ENCODE results near the gene TDRD1. TPM values are rescaled to one million over a fixed set of nuclear protein-coding genes. Genes with fewer than 3 reads are reported as not detected.

Gene TDRD1
- total RNA-seq, 4 donors from 2014 or later = 0.16 to 0.19 (median 0.17) TPM; not detected in 1

- TF ChIP-seq CTCF (IDR thresholded peaks at IDR 0.05; ENCODE audit: low read depth) = no peak
These were observed 100.1 kb downstream of the TDRD1 start for GRCh38 chr10:114279289-114279688.

DNA sequence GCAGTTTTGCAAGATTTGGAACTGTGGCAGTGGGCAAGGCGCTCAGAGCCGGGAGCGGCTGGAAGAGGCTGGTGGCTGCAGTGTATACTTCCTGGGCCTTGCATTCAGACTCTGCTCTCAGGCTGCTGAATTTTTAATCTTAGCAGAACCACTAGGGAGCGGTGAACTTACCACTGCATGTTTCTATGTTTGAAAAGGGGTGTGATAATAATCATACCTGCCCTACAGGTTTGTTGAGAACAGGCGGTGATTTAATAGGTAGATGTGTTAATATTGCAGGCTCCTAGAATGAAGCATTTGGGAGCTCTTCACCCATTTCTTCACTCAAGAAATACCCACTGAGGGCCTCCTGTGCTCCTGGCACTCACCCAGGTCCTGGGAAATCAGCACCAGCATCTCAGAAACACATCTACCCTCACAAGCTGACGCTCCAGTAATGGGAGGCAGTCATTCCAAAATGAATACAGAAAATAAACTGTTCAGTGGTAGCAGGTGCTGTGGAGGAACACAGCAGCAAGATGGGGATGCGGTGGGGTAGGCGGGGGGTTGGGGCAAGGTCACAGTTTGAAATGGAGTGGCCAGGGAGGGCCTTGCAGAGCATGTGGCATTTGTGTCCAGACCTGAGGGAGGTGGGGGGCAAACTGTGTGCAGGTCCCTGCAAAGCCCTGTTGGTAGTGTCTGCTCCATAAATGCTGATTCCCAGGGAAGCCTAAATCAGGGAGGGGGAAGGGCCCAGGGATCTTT, 100.9 kb downstream of the TDRD1 start:
- no peak for TF ChIP-seq CTCF (IDR thresholded peaks at IDR 0.05; ENCODE audit: low read depth)

GRCh38 chr10:114281006-114281405, 101.9 kb downstream of the TDRD1 start:
- TF ChIP-seq CTCF (IDR thresholded peaks at IDR 0.05; ENCODE audit: low read depth) = no peak

- no peak for TF ChIP-seq CTCF (IDR thresholded peaks at IDR 0.05; ENCODE audit: low read depth)
These were observed 102.3 kb downstream of the TDRD1 start for GRCh38 chr10:114281461-114281860.

Small RNAs within 50 kb of the gene (small RNA-seq; reads per million reads assigned to genes)
- not detected for gene RF02277

Other genes with a start within 250 kb of the TDRD1 start
- 1 to 10 TPM in 3 of 4 donors, under 1 TPM in 1; 0.34 to 4.9 (median 2.8) TPM for gene ADRB1, start 135.5 kb upstream of the TDRD1 start, total RNA-seq
- 10 to 100 TPM; 21.4 to 32.8 (median 30.8) TPM for gene CCDC186, start 5.2 kb upstream of the TDRD1 start, total RNA-seq
- gene VWA2, start 59.9 kb downstream of the TDRD1 start, total RNA-seq = under 1 TPM in 1 of 4 donors, not detected in 3; 0.19 TPM
- gene AFAP1L2, start 225.1 kb downstream of the TDRD1 start, total RNA-seq = 10 to 100 TPM in 1 of 4 donors, 1 to 10 TPM in 3; 2.7 to 11.3 (median 4.8) TPM

Measured in subcutaneous adipose tissue (tissue), 4 donors.